H9 (cell line): ENCODE data around the gene INPP5A. TPM values are rescaled to one million over a fixed set of nuclear protein-coding genes. Genes with fewer than 3 reads are reported as not detected.

Experiments
- DNase-seq: peaks from one replicate; pipeline ENCODE4 v3.0.0-alpha.2; 2017
- H2AFZ ChIP-seq: one replicate; pipeline ENCODE4 v1.6.1; 2013; ENCODE audit warnings: mild to moderate bottlenecking, low read length, control low read depth, moderate library complexity
- H2AK5ac ChIP-seq: 2 replicates; pipeline ENCODE4 v1.6.1; 2013; ENCODE audit warnings: low read length, control low read depth, mixed read lengths; ENCODE audit not compliant: insufficient read length
- H2BK120ac ChIP-seq: one replicate; pipeline ENCODE4 v1.6.1; 2013; ENCODE audit warnings: low read depth, mild to moderate bottlenecking, low read length, control low read depth, inconsistent platforms; ENCODE audit not compliant: poor library complexity, severe bottlenecking
- H2BK12ac ChIP-seq: 2 replicates; pipeline ENCODE4 v1.6.1; 2013; ENCODE audit warnings: low read length, control low read depth, mixed read lengths, low read depth; ENCODE audit not compliant: insufficient read length
- H2BK15ac ChIP-seq: 2 replicates; pipeline ENCODE4 v1.6.1; 2013; ENCODE audit warnings: low read depth, low read length, control low read depth
- H2BK20ac ChIP-seq: one replicate; pipeline ENCODE4 v1.6.1; 2013; ENCODE audit warnings: low read depth, mild to moderate bottlenecking, low read length, control low read depth, inconsistent platforms; ENCODE audit not compliant: poor library complexity, severe bottlenecking
- H2BK5ac ChIP-seq: 2 replicates; pipeline ENCODE4 v1.6.1; 2013; ENCODE audit warnings: low read length, control low read depth, mixed read lengths; ENCODE audit not compliant: insufficient read length
- H3K14ac ChIP-seq: 2 replicates; pipeline ENCODE4 v1.6.1; 2013; ENCODE audit warnings: low read length, control low read depth; ENCODE audit not compliant: insufficient read depth
- H3K18ac ChIP-seq: 2 replicates; pipeline ENCODE4 v1.6.1; 2013; ENCODE audit warnings: low read depth, mild to moderate bottlenecking, mixed read lengths, low read length, control low read depth; ENCODE audit not compliant: insufficient read length
- H3K23ac ChIP-seq: 2 replicates; pipeline ENCODE4 v1.6.1; 2013; ENCODE audit warnings: low read length, control low read depth, mixed read lengths, low read depth; ENCODE audit not compliant: insufficient read length
- H3K23me2 ChIP-seq: 2 replicates; pipeline ENCODE4 v1.6.1; 2013; ENCODE audit warnings: low read depth, mild to moderate bottlenecking, mixed read lengths, low read length, control low read depth; ENCODE audit not compliant: insufficient read length, poor library complexity, severe bottlenecking
- H3K27ac ChIP-seq: 2 replicates; pipeline ENCODE4 v1.5.1; 2013; ENCODE audit warnings: low read length, control low read depth, mixed read lengths, low read depth; ENCODE audit not compliant: insufficient read length
- H3K27me3 ChIP-seq: 2 replicates; pipeline ENCODE4 v1.6.1; 2013; ENCODE audit warnings: low read length, control low read depth, inconsistent platforms; ENCODE audit not compliant: insufficient read depth
- H3K4ac ChIP-seq: 2 replicates; pipeline ENCODE4 v1.6.1; 2013; ENCODE audit warnings: low read depth, mild to moderate bottlenecking, control low read depth, inconsistent platforms, low read length, moderate library complexity
- H3K4me1 ChIP-seq: 2 replicates; pipeline ENCODE4 v1.6.1; 2013; ENCODE audit warnings: low read length, control low read depth, inconsistent platforms; ENCODE audit not compliant: insufficient read depth
- H3K4me2 ChIP-seq: 2 replicates; pipeline ENCODE4 v1.6.1; 2013; ENCODE audit warnings: low read length, control low read depth, mixed read lengths; ENCODE audit not compliant: insufficient read length, insufficient read depth
- H3K56ac ChIP-seq: 2 replicates; pipeline ENCODE4 v1.6.1; 2013; ENCODE audit warnings: low read depth, mild to moderate bottlenecking, mixed read lengths, low read length, control low read depth; ENCODE audit not compliant: insufficient read length
- H3K79me1 ChIP-seq: 2 replicates; pipeline ENCODE4 v1.6.1; 2013; ENCODE audit warnings: low read depth, mild to moderate bottlenecking, moderate library complexity, low read length, control low read depth, inconsistent platforms; ENCODE audit not compliant: insufficient read depth, poor library complexity, severe bottlenecking
- H3K79me2 ChIP-seq: 2 replicates; pipeline ENCODE4 v1.6.1; 2013; ENCODE audit warnings: low read length, control low read depth, inconsistent platforms; ENCODE audit not compliant: insufficient read depth
- H3K9ac ChIP-seq: 2 replicates; pipeline ENCODE4 v1.6.1; 2013; ENCODE audit warnings: low read length, control low read depth, mixed read lengths; ENCODE audit not compliant: insufficient read length; ENCODE audit errors: extremely low read depth
- H3K9me3 ChIP-seq: one replicate; pipeline ENCODE4 v1.6.1; 2013; ENCODE audit warnings: low read depth, low read length, inconsistent platforms; ENCODE audit not compliant: control insufficient read depth
- H3T11ph ChIP-seq: one replicate; pipeline ENCODE4 v1.6.1; 2013; ENCODE audit warnings: mild to moderate bottlenecking, low read length, control low read depth, inconsistent platforms
- H4K20me1 ChIP-seq: one replicate; pipeline ENCODE4 v1.6.1; 2013; ENCODE audit not compliant: control insufficient read depth, insufficient read length, insufficient read depth
- H4K5ac ChIP-seq: 2 replicates; pipeline ENCODE4 v1.6.1; 2013; ENCODE audit warnings: low read depth, mild to moderate bottlenecking, mixed read lengths, low read length, control low read depth; ENCODE audit not compliant: insufficient read length
- H4K8ac ChIP-seq: replicated peaks from 2 replicates; pipeline ENCODE4 v1.6.1; 2013; ENCODE audit warnings: low read length, control low read depth, mixed read lengths, low read depth; ENCODE audit not compliant: insufficient read length
- H4K91ac ChIP-seq: 2 replicates; pipeline ENCODE4 v1.6.1; 2013; ENCODE audit warnings: low read depth, mild to moderate bottlenecking, moderate library complexity, mixed read lengths, low read length, control low read depth; ENCODE audit not compliant: insufficient read length
- H3K27ac Mint-ChIP-seq, 3 experiments: 2 replicates in 2 of 3; 3 replicates in 1 of 3; pipeline ENCODE4 v1.8.0; 2020 to 2021; ENCODE audit warnings: mixed read lengths in 3 of 3, mild to moderate bottlenecking in 1 of 3, moderate library complexity in 1 of 3
- H3K27me3 Mint-ChIP-seq: 2 replicates; pipeline ENCODE4 v1.8.0; 2021; ENCODE audit warnings: low read depth, mild to moderate bottlenecking, moderate library complexity, mixed read lengths
- H3K36me3 Mint-ChIP-seq, 3 experiments: 2 replicates in 2 of 3; 3 replicates in 1 of 3; pipeline ENCODE4 v1.8.0; 2020 to 2021; ENCODE audit warnings: low read depth in 3 of 3, mixed read lengths in 3 of 3; ENCODE audit not compliant: insufficient read depth in 1 of 3
- H3K4me1 Mint-ChIP-seq, 2 experiments: 2 replicates each; pipeline ENCODE4 v1.8.0; 2020; ENCODE audit warnings: mixed read lengths in 2 of 2
- H3K4me3 Mint-ChIP-seq, 2 experiments: 2 replicates in 1 of 2; 3 replicates in 1 of 2; pipeline ENCODE4 v1.8.0; 2020 to 2021; ENCODE audit warnings: mild to moderate bottlenecking in 2 of 2, mixed read lengths in 2 of 2, moderate library complexity in 1 of 2
- H3K9me3 Mint-ChIP-seq, 2 experiments: 2 replicates in 1 of 2; 3 replicates in 1 of 2; pipeline ENCODE4 v1.8.0; 2020; ENCODE audit warnings: mild to moderate bottlenecking in 2 of 2, mixed read lengths in 2 of 2, moderate library complexity in 1 of 2
- CTCF ChIP-seq: fragments of 200-600 bp; sonication (generic); conservative IDR thresholded peaks from 3 replicates; pipeline ENCODE4 v1.8.0; 2021; ENCODE audit warnings: antibody characterized with exemption, mild to moderate bottlenecking
- WGBS: extraction: QIAGEN DNeasy Blood & Tissue Kit; methylation state at CpG from one replicate; pipeline ENCODE4 v1.1.7; 2013; ENCODE audit warnings: missing lambda C conversion rate, low lambda C conversion rate, mixed read lengths; ENCODE audit not compliant: insufficient read length; ENCODE audit errors: extremely low coverage; 5-methylcytosine and 5-hydroxymethylcytosine counted together
- total RNA-seq: library from RNA; stranded (reverse); gene quantifications from 2 replicates; pipeline ENCODE4 v1.2.1, GENCODE V29; 2021

The INPP5A gene
- total RNA-seq, 1 experiment from 2014 or later: 17.7 TPM

DNA sequence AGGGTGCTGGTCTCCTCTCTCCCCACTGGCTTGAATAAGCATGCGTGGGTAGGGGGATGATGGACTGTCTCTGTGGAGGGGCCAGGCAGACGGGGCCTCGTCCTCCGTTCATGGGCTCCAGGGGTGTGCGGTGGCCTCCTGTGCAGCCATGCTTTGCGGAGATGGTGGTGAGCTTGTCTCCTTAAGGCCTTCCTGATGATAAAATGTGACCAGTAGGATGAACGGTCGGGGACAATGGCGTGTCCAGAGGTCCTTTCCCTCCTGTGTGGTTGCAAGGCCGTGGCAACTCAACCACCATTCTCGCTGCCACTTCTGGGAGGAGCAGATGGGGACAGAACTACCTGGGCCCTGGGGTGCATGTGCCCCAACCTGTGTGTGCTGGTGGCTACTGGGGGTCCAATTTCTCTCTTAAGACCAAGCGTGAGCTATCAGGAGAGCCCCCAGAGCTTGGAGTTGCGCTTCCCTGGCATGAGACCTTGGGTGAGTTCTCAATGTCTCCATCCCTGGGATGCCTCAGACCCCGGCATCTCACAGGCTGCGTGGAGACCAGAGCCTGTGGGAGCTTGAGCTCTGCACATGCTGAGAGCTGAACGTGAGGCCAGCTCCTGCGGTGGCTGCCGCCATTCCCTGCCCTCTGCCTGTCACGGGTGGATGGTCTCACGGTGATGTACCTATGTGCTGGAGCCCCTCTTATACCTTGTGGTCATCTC lies 112.2 kb downstream of the INPP5A start:
- Histone ChIP-seq H3K23me2 (no peaks in the 10 kb centered on the region), H3K56ac (no peak overlapping the region), H3K4me2 (no peak overlapping the region), H2BK20ac (no peak overlapping the region), H2BK12ac (no peak overlapping the region), H3K18ac (no peak overlapping the region), H4K8ac (no peak overlapping the region), H4K20me1 (peaks cover 2% of the 10 kb centered on the region), H2BK120ac (no peak overlapping the region), H2AFZ (no peak overlapping the region), H4K5ac (no peak overlapping the region), H3K27ac (no peak overlapping the region), H4K91ac (no peak overlapping the region), H2BK5ac (no peak overlapping the region), H3K4me1 (no peaks in the 10 kb centered on the region), H3K27me3 (no peaks in the 10 kb centered on the region), H3K79me2 (no peaks in the 10 kb centered on the region), H3K9me3 (no peaks in the 10 kb centered on the region), H3K9ac (no peak overlapping the region), H3K23ac (no peak overlapping the region), H3K14ac (no peak overlapping the region), H3K4ac (no peak overlapping the region), H3T11ph (no peak overlapping the region), H3K79me1 (no peaks in the 10 kb centered on the region), H2BK15ac (no peak overlapping the region), H2AK5ac (no peak overlapping the region)
- Mint-ChIP-seq H3K4me1 (peaks cover 5 to 17% of the 10 kb centered on the region in 2 experiments; a peak in 2 of 4 replicates), H3K9me3 (no peaks in the 10 kb centered on the region), H3K4me3 (no peak overlapping the region), H3K36me3 (no peaks in the 10 kb centered on the region; a peak in 1 of 7 replicates), H3K27ac (no peak overlapping the region), H3K27me3 (no peaks in the 10 kb centered on the region)
- no peak for TF ChIP-seq CTCF
- no CpG with 5 or more reads among the region's 20 CpGs for WGBS
- DNase-seq: no peak
